NCI-H2196 (cell line): ENCODE measurements around the gene ARID2.

Source experiments
- DNase-seq: peaks from one replicate; lab custom pipeline; 2025; ENCODE audit not compliant: unreplicated experiment; lab: John Stamatoyannopoulos, UW

The ARID2 gene

DNA sequence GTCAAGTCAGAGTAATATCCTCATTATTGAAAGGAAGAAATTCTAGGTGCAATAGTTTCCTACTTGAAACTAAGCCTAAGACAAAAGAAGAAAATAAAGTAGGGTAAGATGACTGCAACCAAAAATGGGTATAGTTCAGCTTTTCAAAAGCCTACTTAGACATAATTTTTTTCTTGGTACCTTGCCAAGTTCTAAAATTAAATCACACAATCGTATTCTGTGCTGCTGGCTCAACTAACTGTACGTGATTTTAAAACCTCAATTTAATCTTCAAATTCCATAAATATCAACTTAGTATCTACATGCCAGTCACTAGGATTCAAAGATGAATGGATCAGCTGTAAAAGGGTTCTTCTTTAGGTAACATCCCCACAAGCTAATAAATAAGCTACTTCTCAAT is 204.0 kb downstream of the ARID2 start:
- no peak for DNase-seq

- no peak for DNase-seq
Measured at GRCh38 chr12:45934956-45935355, 205.4 kb downstream of the ARID2 start.

DNA sequence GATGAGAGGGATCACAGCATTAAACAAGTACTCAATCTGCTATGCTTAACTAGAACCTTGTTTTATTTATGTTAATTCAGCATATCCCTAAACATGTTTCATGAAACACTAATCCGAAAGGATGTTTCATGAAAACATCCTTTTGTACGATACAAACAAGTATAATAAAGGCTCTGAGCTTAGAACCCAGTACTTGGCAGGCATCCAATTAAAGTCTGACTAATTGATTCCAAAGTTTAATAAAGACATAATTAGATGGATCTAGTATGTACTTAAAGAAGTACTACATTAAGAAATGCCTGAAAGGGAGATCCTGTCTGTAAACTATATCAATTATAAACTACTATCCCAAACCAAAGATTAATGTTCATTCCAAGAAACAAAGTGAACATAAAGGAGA is 209.1 kb downstream of the ARID2 start:
- DNase-seq: no peak

GRCh38 chr12:45939759-45940158 is 210.3 kb downstream of the ARID2 start:
- DNase-seq: no peak

DNA sequence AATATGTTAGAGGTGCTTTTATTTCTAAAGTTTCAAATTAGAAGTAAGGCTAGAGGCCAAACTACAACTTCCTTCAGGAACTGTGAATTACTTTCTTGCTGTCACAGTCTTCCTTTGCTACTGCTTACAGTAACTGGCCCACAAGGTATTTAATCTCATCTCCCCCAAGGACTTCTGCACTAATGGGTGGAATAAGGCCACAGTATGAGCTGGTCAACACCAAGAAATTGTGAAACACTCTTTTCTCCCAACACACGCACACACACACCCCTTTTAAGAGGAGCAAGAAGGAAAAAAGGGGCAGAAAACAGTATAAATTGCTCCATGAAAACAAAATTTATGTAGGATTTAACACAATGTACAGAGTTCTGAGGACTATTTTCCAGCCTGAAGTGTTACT is 215.3 kb downstream of the ARID2 start:
- no peak for DNase-seq

GRCh38 chr12:45946435-45946834 is 216.9 kb downstream of the ARID2 start:
- DNase-seq: no peak

DNA sequence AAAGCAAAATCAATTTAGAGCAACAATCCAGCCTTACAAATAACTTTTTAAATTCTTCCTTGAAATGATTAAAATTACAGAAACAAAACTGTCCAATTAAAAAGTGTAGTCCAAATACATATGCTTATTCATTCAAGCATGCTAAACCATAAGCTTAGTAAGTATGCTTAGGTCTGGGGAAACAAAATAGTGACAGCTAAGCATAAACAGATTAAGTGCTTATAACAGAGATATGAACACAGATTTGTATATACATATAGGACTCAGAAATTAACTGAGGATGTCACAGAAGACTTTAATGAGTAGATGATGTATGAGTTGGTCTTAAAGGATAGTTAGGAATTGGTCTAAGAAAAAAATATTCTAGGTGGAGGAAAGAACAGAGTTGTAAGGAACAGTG is 219.0 kb downstream of the ARID2 start:
- no peak for DNase-seq
